Measurements from ENCODE around the gene TMEM132C.

DNA sequence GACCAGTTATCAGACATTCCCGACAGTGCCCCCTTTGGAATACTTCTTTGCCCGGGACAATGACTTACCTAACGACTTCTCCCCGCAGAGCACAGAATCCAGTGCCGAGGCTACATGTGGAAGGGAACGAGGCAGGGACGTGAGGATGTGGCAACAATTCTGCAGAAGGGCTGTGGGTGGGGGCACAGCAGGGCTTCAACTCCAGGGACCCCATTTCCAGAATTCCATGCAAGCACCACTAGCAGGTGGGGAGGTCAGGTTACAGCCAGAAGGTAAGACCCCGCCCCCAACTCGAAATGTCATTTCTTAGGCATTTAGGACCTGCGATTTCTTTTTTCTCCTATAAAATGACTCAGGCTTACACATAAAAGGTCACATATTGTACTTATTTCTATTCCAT lies 207.9 kb downstream of the TMEM132C start:
- TF ChIP-seq CTCF (IDR thresholded peaks at IDR 0.05) (no peak), POLR2A (IDR thresholded peaks at IDR 0.05) (no peak)
